ENCODE data around the gene CTNNA1.
"Not testable (repeated sequence)": the region's sequence is repeated elsewhere in the genome, so short reads cannot be mapped to it uniquely, and the experiment has no call there.

CTNNA1 gene

GRCh38 chr5:138757061-138757776 is 4.0 kb downstream of the CTNNA1 start:
- no peak for DNase-seq (ENCODE audit: low spot score)

GRCh38 chr5:138760448-138761110 is 7.4 kb downstream of the CTNNA1 start:
- DNase-seq (ENCODE audit: low spot score) = no peak

DNA sequence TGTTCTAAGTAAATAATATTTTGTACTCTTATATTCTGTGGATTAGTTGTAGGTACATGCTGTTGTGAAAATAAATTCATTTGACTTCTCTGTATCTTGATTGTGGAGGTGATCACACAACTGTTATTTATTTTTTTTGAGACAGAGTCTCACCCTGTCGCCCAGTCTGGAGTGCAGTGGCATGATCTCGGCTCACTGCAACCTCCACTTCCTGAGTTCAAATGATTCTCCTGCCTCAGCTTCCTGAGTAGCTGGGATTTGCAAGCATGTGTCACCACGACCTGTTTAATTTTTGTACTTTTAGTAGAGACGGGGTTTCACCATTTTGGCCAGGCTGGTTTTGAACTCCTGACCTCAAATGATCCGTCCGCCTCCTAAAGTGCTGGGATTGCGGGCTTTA is 7.9 kb downstream of the CTNNA1 start:
- not testable (repeated sequence) for DNase-seq (ENCODE audit: low spot score)

GRCh38 chr5:138761670-138762069 is 8.4 kb downstream of the CTNNA1 start:
- not testable (repeated sequence) for DNase-seq (ENCODE audit: low spot score)

GRCh38 chr5:138762110-138762509 is 8.9 kb downstream of the CTNNA1 start:
- no peak for DNase-seq (ENCODE audit: low spot score)

GRCh38 chr5:138763037-138763778 is 10.0 kb downstream of the CTNNA1 start:
- no peak for DNase-seq (ENCODE audit: low spot score)

GRCh38 chr5:138770291-138770690 is 17.1 kb downstream of the CTNNA1 start:
- no peak for DNase-seq (ENCODE audit: low spot score)

- DNase-seq (ENCODE audit: low spot score) = no peak
Measured at GRCh38 chr5:138770977-138771376, 17.8 kb downstream of the CTNNA1 start.

DNA sequence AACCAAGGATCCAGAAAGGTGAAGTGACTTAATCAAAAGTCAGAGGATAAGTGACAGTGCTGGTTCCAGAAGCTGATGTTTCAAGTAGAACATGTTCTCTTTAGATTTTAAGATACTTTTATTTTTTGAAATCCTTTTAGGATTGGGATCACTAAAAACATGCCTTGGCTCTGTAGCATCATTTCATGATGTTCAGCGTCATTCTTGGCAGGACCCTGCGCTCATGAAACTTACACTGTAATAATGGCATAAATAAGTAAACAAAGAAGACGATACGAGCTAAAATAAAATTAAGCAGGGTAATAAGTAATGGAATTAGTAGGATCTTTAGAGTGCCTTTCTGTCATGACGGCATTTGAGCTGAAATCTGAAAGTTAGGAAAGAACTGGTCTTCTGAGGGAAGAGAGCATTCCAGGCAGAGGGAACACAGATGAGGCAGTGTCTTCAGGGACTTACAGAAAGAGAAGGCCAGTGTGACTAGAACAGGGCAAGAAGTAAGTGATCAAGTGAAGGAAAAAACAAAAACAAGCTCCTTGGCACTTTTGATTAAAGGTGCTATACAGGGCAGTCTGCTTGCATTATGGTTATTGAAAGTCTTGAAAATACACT is 19.9 kb downstream of the CTNNA1 start:
- no peak for DNase-seq (ENCODE audit: low spot score)

DNA sequence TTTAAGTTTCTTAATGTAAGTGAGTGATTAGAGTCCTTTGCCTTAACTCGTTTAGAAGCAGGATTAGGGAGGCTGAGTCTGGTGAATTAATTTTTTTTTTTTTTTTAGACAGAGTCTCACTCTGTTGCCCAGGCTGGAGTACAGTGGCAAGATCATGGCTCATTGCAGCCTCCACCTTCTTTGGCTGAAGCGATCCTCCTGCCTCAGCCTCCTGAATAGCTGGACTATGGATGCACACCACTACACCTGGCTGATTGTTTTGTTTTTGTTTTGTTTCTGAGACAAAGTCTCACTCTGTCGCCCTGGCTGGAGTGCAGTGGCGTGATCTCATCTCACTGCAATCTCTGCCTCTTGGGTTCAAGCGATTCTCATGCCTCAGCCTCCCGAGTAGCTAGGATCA is 20.4 kb downstream of the CTNNA1 start:
- not testable (repeated sequence) for DNase-seq (ENCODE audit: low spot score)

GRCh38 chr5:138775034-138775433 is 21.8 kb downstream of the CTNNA1 start:
- peak; percentile 24 for DNase-seq (ENCODE audit: low spot score)

- no peak for DNase-seq (ENCODE audit: low spot score)
Measured at GRCh38 chr5:138778234-138778633, 25.0 kb downstream of the CTNNA1 start.

DNA sequence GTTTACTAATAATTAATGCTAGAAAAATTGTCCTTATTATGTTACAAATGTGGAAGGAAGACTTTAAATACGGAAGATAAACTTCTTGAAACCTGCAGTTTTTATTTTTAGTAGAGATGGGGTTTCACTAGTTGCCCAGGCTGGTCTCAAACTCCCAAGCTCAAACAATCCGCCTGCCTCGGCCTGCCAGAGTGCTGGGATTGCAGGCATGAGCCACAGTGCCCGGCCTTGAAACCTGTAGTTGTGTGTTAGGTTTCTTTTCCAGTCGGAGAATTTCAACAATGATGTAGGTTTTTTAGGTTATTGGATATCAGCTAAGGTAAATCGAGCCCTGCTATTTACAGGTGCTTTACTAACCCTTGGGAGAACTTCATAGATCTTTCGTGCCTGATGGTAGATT is 30.8 kb downstream of the CTNNA1 start:
- no peak for DNase-seq (ENCODE audit: low spot score)

GRCh38 chr5:138784590-138784989 is 31.4 kb downstream of the CTNNA1 start:
- no peak for DNase-seq (ENCODE audit: low spot score)

GRCh38 chr5:138789771-138790242 is 36.6 kb downstream of the CTNNA1 start:
- DNase-seq (ENCODE audit: low spot score) = peak; percentile 66

- no peak for DNase-seq (ENCODE audit: low spot score)
Measured at GRCh38 chr5:138790684-138791083, 37.5 kb downstream of the CTNNA1 start.

GRCh38 chr5:138792195-138792790 is 39.1 kb downstream of the CTNNA1 start:
- DNase-seq (ENCODE audit: low spot score) = no peak

DNA sequence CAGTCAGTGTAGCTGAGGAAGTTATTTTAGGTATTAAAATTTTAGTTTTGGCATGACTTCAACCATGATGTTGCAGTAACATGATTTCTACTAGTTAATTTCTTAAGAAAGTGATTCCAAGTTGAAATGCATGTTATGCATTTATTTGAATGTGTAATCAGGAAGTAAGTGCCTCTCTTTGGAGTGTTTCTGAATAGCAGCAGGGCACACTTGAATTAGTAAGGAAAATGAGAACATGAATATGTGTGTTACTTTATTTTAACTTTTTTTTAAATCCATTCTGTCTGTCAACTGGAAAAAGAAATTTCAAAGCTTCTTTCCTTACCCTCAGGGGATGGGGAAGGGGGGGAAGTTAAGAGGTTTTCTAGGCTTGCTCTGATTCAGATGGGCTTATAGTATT is 40.4 kb downstream of the CTNNA1 start:
- DNase-seq (ENCODE audit: low spot score) = no peak

GRCh38 chr5:138803285-138803684 is 50.1 kb downstream of the CTNNA1 start:
- no peak for DNase-seq (ENCODE audit: low spot score)

DNA sequence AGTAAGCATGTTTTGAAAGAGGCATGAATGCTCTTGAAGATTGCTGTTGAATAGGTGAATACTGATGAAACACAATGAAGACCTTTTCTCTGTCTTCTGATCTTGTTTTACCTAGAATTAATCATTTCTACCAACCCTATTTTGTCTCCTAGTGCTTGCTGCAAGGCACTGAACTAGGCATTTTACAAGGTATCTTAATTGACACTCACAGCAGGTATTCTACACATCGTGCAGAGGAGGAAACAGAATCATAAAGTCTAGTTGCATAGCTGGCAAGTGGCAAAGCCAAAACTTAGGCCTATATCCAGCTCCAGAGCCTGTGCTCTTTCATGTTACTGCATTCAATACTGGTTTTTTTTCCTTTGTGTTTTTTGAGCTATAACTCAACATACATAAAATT is 50.7 kb downstream of the CTNNA1 start:
- DNase-seq (ENCODE audit: low spot score) = no peak

DNA sequence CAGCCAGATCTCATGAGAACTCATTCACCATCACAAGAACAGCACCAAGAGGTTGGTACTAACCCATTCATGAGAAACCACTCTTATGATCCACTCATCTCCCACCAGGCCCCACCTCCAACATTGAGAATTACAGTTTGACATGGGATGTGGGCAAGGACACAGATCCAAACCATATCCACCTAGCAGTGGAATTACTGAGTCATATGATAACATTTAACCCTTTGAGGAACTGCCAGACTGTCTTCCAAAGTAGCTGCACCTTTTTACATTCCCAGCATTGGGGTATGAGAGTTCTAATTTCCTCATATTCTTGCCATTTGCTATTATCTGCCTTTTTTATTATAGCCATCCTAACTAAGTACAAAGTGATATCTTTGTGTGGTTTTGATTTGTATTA is 51.9 kb downstream of the CTNNA1 start:
- no peak for DNase-seq (ENCODE audit: low spot score)

DNA sequence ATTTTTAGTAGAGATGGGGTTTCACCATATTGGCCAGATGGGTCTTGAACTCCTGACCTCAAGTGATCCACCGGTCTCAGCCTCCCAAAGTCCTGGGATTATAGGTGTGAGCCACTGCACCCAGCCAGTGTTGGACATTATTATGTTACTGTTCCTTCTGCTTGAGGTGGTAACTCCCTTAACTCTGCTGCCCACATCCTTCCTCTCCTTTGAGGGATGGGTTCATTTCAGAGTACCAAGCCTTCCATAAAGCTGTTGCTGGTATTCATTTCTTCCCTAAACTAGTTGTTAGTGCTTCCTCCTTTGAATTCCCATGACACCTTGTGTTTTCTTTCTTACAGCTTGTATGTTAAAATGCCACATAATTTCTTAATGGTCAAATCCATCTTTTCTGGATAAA is 54.0 kb downstream of the CTNNA1 start:
- no peak for DNase-seq (ENCODE audit: low spot score)
